GM18909 (cell line): ENCODE measurements around the gene PHLPP2.

Experiments used
- ATAC-seq: cut with Tn5 transposase; IDR thresholded peaks from one replicate; pipeline ENCODE4 v1.9.1; 2021; ENCODE audit warnings: mild to moderate bottlenecking; ENCODE audit not compliant: unreplicated experiment, poor library complexity

Gene PHLPP2

GRCh38 chr16:71672125-71672524 lies 52.4 kb downstream of the PHLPP2 start:
- ATAC-seq, result no peak

- no peak for ATAC-seq
Measured at GRCh38 chr16:71671165-71671564, 53.3 kb downstream of the PHLPP2 start.

- no peak for ATAC-seq
Measured at GRCh38 chr16:71670537-71670936, 54.0 kb downstream of the PHLPP2 start.

GRCh38 chr16:71669926-71670536 lies 54.5 kb downstream of the PHLPP2 start:
- ATAC-seq, result no peak

GRCh38 chr16:71666928-71667707 lies 57.4 kb downstream of the PHLPP2 start:
- no peak for ATAC-seq

- ATAC-seq, result no peak
Measured at GRCh38 chr16:71666264-71666663, 58.2 kb downstream of the PHLPP2 start.

GRCh38 chr16:71659471-71659870 lies 65.0 kb downstream of the PHLPP2 start:
- ATAC-seq, result no peak

GRCh38 chr16:71658771-71659170 lies 65.7 kb downstream of the PHLPP2 start:
- no peak for ATAC-seq

- ATAC-seq, result no peak
Measured at GRCh38 chr16:71649704-71650103, 74.8 kb downstream of the PHLPP2 start.

- no peak for ATAC-seq
Measured at GRCh38 chr16:71648921-71649320, 75.6 kb downstream of the PHLPP2 start.

GRCh38 chr16:71648162-71648561 lies 76.3 kb downstream of the PHLPP2 start:
- no peak for ATAC-seq

- no peak for ATAC-seq
Measured at GRCh38 chr16:71647391-71647790, 77.1 kb downstream of the PHLPP2 start.

GRCh38 chr16:71645450-71645849 lies 79.1 kb downstream of the PHLPP2 start:
- ATAC-seq, result no peak

GRCh38 chr16:71637398-71637797 lies 87.1 kb downstream of the PHLPP2 start:
- no peak for ATAC-seq

GRCh38 chr16:71635632-71636031 lies 88.9 kb downstream of the PHLPP2 start:
- no peak for ATAC-seq

GRCh38 chr16:71631776-71632175 lies 92.7 kb downstream of the PHLPP2 start:
- no peak for ATAC-seq

GRCh38 chr16:71630808-71631207 lies 93.7 kb downstream of the PHLPP2 start:
- no peak for ATAC-seq

GRCh38 chr16:71629278-71630016 lies 95.1 kb downstream of the PHLPP2 start:
- no peak for ATAC-seq

- no peak for ATAC-seq
Measured at GRCh38 chr16:71628810-71629209, 95.7 kb downstream of the PHLPP2 start.

- no peak for ATAC-seq
Measured at GRCh38 chr16:71627731-71628181, 96.7 kb downstream of the PHLPP2 start.

- no peak for ATAC-seq
Measured at GRCh38 chr16:71626858-71627213, 97.7 kb downstream of the PHLPP2 start.
